Peyer's patch (tissue), 4 donors: ENCODE data around the gene JAZF1.

Experiments
- POLR2A ChIP-seq, 2 donors: fragments of 450-650 bp; IDR thresholded peaks; one replicate each; pipeline ENCODE4 v1.5.1; 2017; ENCODE audit warnings: antibody characterized with exemption in 2 of 2, mild to moderate bottlenecking in 2 of 2, moderate library complexity in 2 of 2
- TF ChIP-seq, protein P1 (sequence below), 6 experiments: fragments of 450-650 bp in 4 of 6; fragments of 200-600 bp in 2 of 6; sonication (generic) in 1 of 6; IDR thresholded peaks; one replicate each; pipeline ENCODE4 v1.5.1; 2017 to 2019; ENCODE audit warnings: antibody characterized with exemption in 6 of 6, mild to moderate bottlenecking in 3 of 6, moderate library complexity in 1 of 6

DNA sequence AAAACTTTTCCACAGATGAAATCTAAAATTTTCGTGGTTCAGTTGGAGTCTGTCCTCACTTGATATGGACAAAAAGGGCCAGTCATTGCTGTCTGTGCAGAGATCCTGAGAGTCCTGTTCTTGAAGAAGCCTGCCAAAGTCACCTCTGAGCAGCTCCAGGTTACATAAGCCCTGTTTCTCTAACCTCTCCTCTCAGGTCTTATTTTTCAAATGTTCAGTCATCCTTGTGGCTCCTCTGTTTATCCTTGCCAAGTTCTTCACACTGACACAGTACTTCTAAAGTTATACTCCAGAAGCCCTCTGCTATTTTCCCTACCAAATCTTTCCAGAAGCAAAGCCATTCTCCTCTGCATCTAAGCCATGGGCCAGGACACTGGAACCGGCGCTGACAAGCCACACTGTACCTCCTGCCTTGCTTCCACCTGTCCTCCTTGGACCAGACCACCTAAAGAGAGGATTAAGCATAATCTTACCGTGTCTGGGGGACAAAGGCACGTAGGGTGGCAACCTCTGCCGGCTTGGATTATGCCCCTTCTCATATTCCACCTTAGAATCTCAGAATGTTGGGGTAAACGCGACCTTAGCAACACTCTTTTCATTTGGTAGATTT, 161.6 kb downstream of the JAZF1 start:
- TF ChIP-seq, protein P1, sequence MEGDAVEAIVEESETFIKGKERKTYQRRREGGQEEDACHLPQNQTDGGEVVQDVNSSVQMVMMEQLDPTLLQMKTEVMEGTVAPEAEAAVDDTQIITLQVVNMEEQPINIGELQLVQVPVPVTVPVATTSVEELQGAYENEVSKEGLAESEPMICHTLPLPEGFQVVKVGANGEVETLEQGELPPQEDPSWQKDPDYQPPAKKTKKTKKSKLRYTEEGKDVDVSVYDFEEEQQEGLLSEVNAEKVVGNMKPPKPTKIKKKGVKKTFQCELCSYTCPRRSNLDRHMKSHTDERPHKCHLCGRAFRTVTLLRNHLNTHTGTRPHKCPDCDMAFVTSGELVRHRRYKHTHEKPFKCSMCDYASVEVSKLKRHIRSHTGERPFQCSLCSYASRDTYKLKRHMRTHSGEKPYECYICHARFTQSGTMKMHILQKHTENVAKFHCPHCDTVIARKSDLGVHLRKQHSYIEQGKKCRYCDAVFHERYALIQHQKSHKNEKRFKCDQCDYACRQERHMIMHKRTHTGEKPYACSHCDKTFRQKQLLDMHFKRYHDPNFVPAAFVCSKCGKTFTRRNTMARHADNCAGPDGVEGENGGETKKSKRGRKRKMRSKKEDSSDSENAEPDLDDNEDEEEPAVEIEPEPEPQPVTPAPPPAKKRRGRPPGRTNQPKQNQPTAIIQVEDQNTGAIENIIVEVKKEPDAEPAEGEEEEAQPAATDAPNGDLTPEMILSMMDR (IDR thresholded peaks at IDR 0.05): no peak
- TF ChIP-seq POLR2A (IDR thresholded peaks at IDR 0.05): no peak
